Neuronal stem cell (in vitro differentiated cells): ENCODE data around the gene OR1S1.

Experiments used
- DNase-seq: peaks from one replicate; pipeline ENCODE4 v3.0.0-alpha.2; 2013; ENCODE audit warnings: low spot score
- H2AFZ ChIP-seq: one replicate; pipeline ENCODE4 v1.6.1; 2013; ENCODE audit warnings: mild to moderate bottlenecking, low read length, inconsistent platforms
- H2AK5ac ChIP-seq: 2 replicates; pipeline ENCODE4 v1.6.1; 2013; ENCODE audit warnings: low read depth, mild to moderate bottlenecking, inconsistent platforms, low read length, moderate library complexity, mixed read lengths
- H2BK120ac ChIP-seq: 2 replicates; pipeline ENCODE4 v1.6.1; 2013; ENCODE audit warnings: low read depth, mild to moderate bottlenecking, inconsistent platforms, low read length, moderate library complexity, mixed read lengths
- H2BK12ac ChIP-seq: one replicate; pipeline ENCODE4 v1.6.1; 2013; ENCODE audit warnings: low read length, inconsistent platforms
- H2BK15ac ChIP-seq: 2 replicates; pipeline ENCODE4 v1.6.1; 2013; ENCODE audit warnings: mild to moderate bottlenecking, low read length, inconsistent platforms, mixed read lengths
- H2BK5ac ChIP-seq: one replicate; pipeline ENCODE4 v1.6.1; 2013; ENCODE audit warnings: inconsistent platforms, mild to moderate bottlenecking, low read length, moderate library complexity
- H3K14ac ChIP-seq: one replicate; pipeline ENCODE4 v1.6.1; 2013; ENCODE audit warnings: low read length, inconsistent platforms
- H3K18ac ChIP-seq: 2 replicates; pipeline ENCODE4 v1.6.1; 2013; ENCODE audit warnings: low read length, inconsistent platforms
- H3K23ac ChIP-seq: 2 replicates; pipeline ENCODE4 v1.6.1; 2013; ENCODE audit warnings: low read depth, mild to moderate bottlenecking, mixed read lengths, low read length, inconsistent platforms; ENCODE audit not compliant: poor library complexity
- H3K27ac ChIP-seq: replicated peaks from 3 replicates; pipeline ENCODE4 v1.5.1; 2013; ENCODE audit warnings: low read length, inconsistent platforms
- H3K27me3 ChIP-seq, 3 experiments: 2 replicates each; pipeline ENCODE4 v1.6.1; 2013; ENCODE audit warnings: low read length in 3 of 3, mild to moderate bottlenecking in 2 of 3, inconsistent platforms in 1 of 3, low read depth in 1 of 3, mixed read lengths in 1 of 3, moderate library complexity in 1 of 3; ENCODE audit not compliant: control insufficient read depth in 3 of 3, insufficient read depth in 3 of 3
- H3K36me3 ChIP-seq, 2 donors: replicated peaks in 1 of 2; 2 replicates each; pipeline ENCODE4 v1.6.1; 2013; ENCODE audit warnings: low read length in 2 of 2; ENCODE audit not compliant: control insufficient read depth in 2 of 2, insufficient read depth in 2 of 2
- H3K4ac ChIP-seq: 2 replicates; pipeline ENCODE4 v1.6.1; 2013; ENCODE audit warnings: inconsistent platforms, mild to moderate bottlenecking, low read length, moderate library complexity
- H3K4me1 ChIP-seq, 2 donors: 1 replicate in 1 of 2; 2 replicates in 1 of 2; pipeline ENCODE4 v1.6.1; 2013; ENCODE audit warnings: low read length in 2 of 2, low read depth in 1 of 2; ENCODE audit not compliant: control insufficient read depth in 2 of 2, insufficient read depth in 1 of 2
- H3K4me2 ChIP-seq: one replicate; pipeline ENCODE4 v1.6.1; 2013; ENCODE audit warnings: mild to moderate bottlenecking, low read length, inconsistent platforms; ENCODE audit not compliant: insufficient read depth, poor library complexity, severe bottlenecking
- H3K4me3 ChIP-seq, 2 donors: 2 replicates each; pipeline ENCODE4 v1.5.1; 2013; ENCODE audit warnings: low read length in 2 of 2, mild to moderate bottlenecking in 2 of 2, inconsistent platforms in 1 of 2, moderate library complexity in 1 of 2
- H3K79me1 ChIP-seq: one replicate; pipeline ENCODE4 v1.6.1; 2013; ENCODE audit warnings: low read depth, mild to moderate bottlenecking, inconsistent platforms, low read length, moderate library complexity
- H3K9ac ChIP-seq: one replicate; pipeline ENCODE4 v1.6.1; 2013; ENCODE audit warnings: mild to moderate bottlenecking, low read depth, low read length, inconsistent platforms; ENCODE audit not compliant: poor library complexity
- H3K9me3 ChIP-seq, 2 donors: replicated peaks in 1 of 2; 2 replicates each; pipeline versions ENCODE3 to v1.6.1; 2013; ENCODE audit warnings: low read length in 2 of 2, mild to moderate bottlenecking in 2 of 2, inconsistent platforms in 1 of 2, low read depth in 1 of 2, mixed read lengths in 1 of 2, moderate library complexity in 1 of 2; ENCODE audit not compliant: control insufficient read depth in 2 of 2, insufficient read depth in 1 of 2
- H4K8ac ChIP-seq: one replicate; pipeline ENCODE4 v1.6.1; 2013; ENCODE audit warnings: low read depth, mild to moderate bottlenecking, inconsistent platforms, low read length, moderate library complexity
- H4K91ac ChIP-seq: one replicate; pipeline ENCODE4 v1.6.1; 2013; ENCODE audit warnings: low read length, low read depth, mild to moderate bottlenecking, inconsistent platforms; ENCODE audit not compliant: poor library complexity
- WGBS, 2 donors: extraction: QIAGEN DNeasy Blood & Tissue Kit; methylation state at CpG; one replicate each; pipeline ENCODE4 v1.1.7; 2013; ENCODE audit warnings: missing lambda C conversion rate in 2 of 2, mixed read lengths in 1 of 2; ENCODE audit not compliant: insufficient read length in 2 of 2, insufficient replicate concordance in 1 of 2; ENCODE audit errors: extremely low coverage in 2 of 2; 5-methylcytosine and 5-hydroxymethylcytosine counted together

Gene OR1S1

GRCh38 chr11:58227956-58228615 is 15.6 kb downstream of the OR1S1 start:
- Histone ChIP-seq H3K4me1 (no peaks in the 10 kb centered on the region), H2BK120ac (no peak overlapping the region), H2AK5ac (no peak overlapping the region), H3K14ac (peak overlapping the region; percentile 49), H3K9me3 (no peaks in the 10 kb centered on the region), H3K4me3 (peak overlapping the region in 1 of 2 donors; percentile 5), H2BK5ac (no peak overlapping the region), H3K4me2 (no peak overlapping the region), H3K27ac (no peak overlapping the region), H2BK15ac (no peak overlapping the region), H2BK12ac (peak overlapping the region; percentile 24), H3K79me1 (no peaks in the 10 kb centered on the region), H3K4ac (no peak overlapping the region), H3K23ac (peak overlapping the region; percentile 32), H3K27me3 (no peaks in the 10 kb centered on the region), H3K36me3 (no peaks in the 10 kb centered on the region), H2AFZ (no peak overlapping the region), H4K8ac (peak overlapping the region; percentile 88), H3K18ac (peak overlapping the region; percentile 51), H3K9ac (no peak overlapping the region), H4K91ac (no peak overlapping the region)
- DNase-seq, result no peak
- WGBS, 2 donors, result no CpG with 5 or more reads among the region's 32 CpGs

- H3K4me1 ChIP-seq, result no peaks in the 10 kb centered on the region
- no peak for DNase-seq
- no CpG with 5 or more reads among the region's 2 CpGs for WGBS, 2 donors
These were observed 31.4 kb downstream of the OR1S1 start for GRCh38 chr11:58243954-58244353.

GRCh38 chr11:58254936-58255335 is 42.4 kb downstream of the OR1S1 start:
- Histone ChIP-seq H3K36me3 (no peaks in the 10 kb centered on the region), H2BK120ac (no peak overlapping the region), H4K8ac (no peak overlapping the region), H2BK15ac (no peak overlapping the region), H3K4me3 (no peak overlapping the region), H3K14ac (no peak overlapping the region), H3K4ac (no peak overlapping the region), H2AK5ac (no peak overlapping the region), H3K27me3 (no peaks in the 10 kb centered on the region), H4K91ac (no peak overlapping the region), H2BK5ac (no peak overlapping the region), H3K18ac (no peak overlapping the region), H2AFZ (no peak overlapping the region), H3K4me1 (no peaks in the 10 kb centered on the region), H3K9ac (no peak overlapping the region), H3K27ac (no peak overlapping the region), H3K9me3 (no peaks in the 10 kb centered on the region), H3K23ac (no peak overlapping the region), H3K79me1 (no peaks in the 10 kb centered on the region), H2BK12ac (no peak overlapping the region), H3K4me2 (no peak overlapping the region)
- WGBS, 2 donors, result no CpG with 5 or more reads among the region's 1 CpG
- no peak for DNase-seq

More at GRCh38 chr11:58243954-58244353, 31.4 kb downstream of the OR1S1 start:
- H2BK15ac ChIP-seq, result no peak overlapping the region
- H3K27ac ChIP-seq, result no peak overlapping the region
- H3K4ac ChIP-seq, result no peak overlapping the region
- peaks cover 0 to 2% of the 10 kb centered on the region in 2 donors for H3K9me3 ChIP-seq
- H3K4me2 ChIP-seq, result no peak overlapping the region
- H4K91ac ChIP-seq, result no peak overlapping the region
- H3K36me3 ChIP-seq, result no peaks in the 10 kb centered on the region
- no peak overlapping the region for H2BK12ac ChIP-seq
- H3K27me3 ChIP-seq, result peaks cover 0 to 2% (median 0%) of the 10 kb centered on the region in 3 experiments
- H3K14ac ChIP-seq, result no peak overlapping the region
- H4K8ac ChIP-seq, result no peak overlapping the region
- H3K9ac ChIP-seq, result no peak overlapping the region
- H2BK5ac ChIP-seq, result no peak overlapping the region
- H3K23ac ChIP-seq, result no peak overlapping the region
- no peaks in the 10 kb centered on the region for H3K79me1 ChIP-seq
- no peak overlapping the region for H2BK120ac ChIP-seq
- no peak overlapping the region for H3K4me3 ChIP-seq
- H2AFZ ChIP-seq, result no peak overlapping the region
- no peak overlapping the region for H3K18ac ChIP-seq
- H2AK5ac ChIP-seq, result no peak overlapping the region

GRCh38 chr11:58259983-58260382 is 47.5 kb downstream of the OR1S1 start:
- H3K14ac ChIP-seq, result no peak overlapping the region
- no peaks in the 10 kb centered on the region for H3K9me3 ChIP-seq
- no peak overlapping the region for H2AFZ ChIP-seq
- H3K4me1 ChIP-seq, result no peaks in the 10 kb centered on the region
- no peak overlapping the region for H2BK15ac ChIP-seq
- no peak overlapping the region for H3K23ac ChIP-seq
- H3K9ac ChIP-seq, result no peak overlapping the region
- H4K91ac ChIP-seq, result no peak overlapping the region
- no peak overlapping the region for H3K4me3 ChIP-seq
- no peak overlapping the region for H2BK120ac ChIP-seq
- DNase-seq, result no peak
- H3K27ac ChIP-seq, result no peak overlapping the region
- WGBS, 2 donors, result no CpG with 5 or more reads among the region's 2 CpGs
- no peak overlapping the region for H2BK12ac ChIP-seq
- H3K36me3 ChIP-seq, result no peaks in the 10 kb centered on the region
- no peak overlapping the region for H4K8ac ChIP-seq
- no peak overlapping the region for H3K4ac ChIP-seq
- H2AK5ac ChIP-seq, result no peak overlapping the region
- no peak overlapping the region for H2BK5ac ChIP-seq
- no peaks in the 10 kb centered on the region for H3K79me1 ChIP-seq
- no peak overlapping the region for H3K18ac ChIP-seq
- H3K4me2 ChIP-seq, result no peak overlapping the region
- no peaks in the 10 kb centered on the region for H3K27me3 ChIP-seq
